Heart left ventricle (tissue), 16 donors: ENCODE results near the gene IFRD2. TPM values are rescaled to one million over a fixed set of nuclear protein-coding genes. Genes with fewer than 3 reads are reported as not detected.
"Not testable (repeated sequence)": the region's sequence is repeated elsewhere in the genome, so short reads cannot be mapped to it uniquely, and the experiment has no call there.

Source experiments
- ATAC-seq, 4 donors: fragments of 200-7000 bp; cut with Tn5 transposase; one replicate each; pipeline ENCODE4 v1.9.1; 2020 to 2022; ENCODE audit warnings: moderate library complexity in 4 of 4, mild to moderate bottlenecking in 3 of 4, moderate number of reproducible peaks in 1 of 4
- DNase-seq, 5 donors: peaks; one replicate each; pipeline ENCODE4 v3.0.0-alpha.2; 2020
- H3K27ac ChIP-seq, 12 donors: fragments of 200-600 bp; sonication (generic) in 4 of 12; one replicate each; pipeline versions ENCODE4 v1.5.0 to v1.8.0; 2016 to 2022; ENCODE audit warnings: mild to moderate bottlenecking in 2 of 12
- H3K27me3 ChIP-seq, 9 donors: fragments of 200-600 bp; sonication (generic) in 2 of 9; one replicate each; pipeline versions ENCODE4 v1.5.1 to v1.8.0; 2016 to 2022; ENCODE audit warnings: mild to moderate bottlenecking in 3 of 9
- H3K36me3 ChIP-seq, 9 donors: fragments of 200-600 bp; sonication (generic) in 2 of 9; one replicate each; pipeline versions ENCODE4 v1.5.0 to v1.8.0; 2018 to 2022; ENCODE audit warnings: mild to moderate bottlenecking in 2 of 9
- H3K4me1 ChIP-seq, 12 donors: fragments of 200-600 bp; sonication (generic) in 4 of 12; one replicate each; pipeline versions ENCODE4 v1.5.0 to v1.8.0; 2016 to 2022; ENCODE audit warnings: mild to moderate bottlenecking in 3 of 12
- H3K4me3 ChIP-seq, 12 donors: fragments of 200-600 bp; sonication (generic) in 4 of 12; one replicate each; pipeline versions ENCODE4 v1.5.0 to v1.8.0; 2017 to 2022; ENCODE audit warnings: mild to moderate bottlenecking in 9 of 12, moderate library complexity in 4 of 12
- H3K9me3 ChIP-seq, 12 donors: fragments of 200-600 bp; sonication (generic) in 4 of 12; one replicate each; pipeline versions ENCODE4 v1.5.0 to v1.8.0; 2016 to 2022; ENCODE audit warnings: mild to moderate bottlenecking in 1 of 12
- CTCF ChIP-seq, 12 donors: fragments of 200-600 bp; sonication (generic) in 4 of 12; IDR thresholded peaks; one replicate each; pipeline versions ENCODE4 v1.5.0 to v1.8.0; 2018 to 2022; ENCODE audit warnings: antibody characterized with exemption in 12 of 12, mild to moderate bottlenecking in 5 of 12
- POLR2A ChIP-seq, 2 donors: fragments of 450-650 bp; IDR thresholded peaks; one replicate each; pipeline ENCODE4 v1.6.1; 2017; ENCODE audit warnings: antibody characterized with exemption in 2 of 2, mild to moderate bottlenecking in 2 of 2, moderate library complexity in 2 of 2
- WGBS, 4 donors: extraction: QIAGEN DNeasy Blood & Tissue Kit in 2 of 4; methylation state at CpG; one replicate each; pipeline versions ENCODE4 v1.1.5 to v1.1.7; 2013 to 2018; 5-methylcytosine and 5-hydroxymethylcytosine counted together
- intact Hi-C, 10 donors: fragments of 100-400 bp; cut with DNase I; formaldehyde crosslinking; loops; one replicate each; pipeline versions ENCODE4 v1.11.1 to v1.14.2; 2022
- polyA plus RNA-seq, 2 donors: library from polyadenylated mRNA; stranded (reverse); fragments of 200-250 nt; gene quantifications; one replicate each; pipeline ENCODE4 v1.2.3, GENCODE V29; 2013
- total RNA-seq, 9 donors: library from RNA; depleted of rRNA in 2 of 9; stranded (reverse); fragments of >200 nt in 2 of 9; fragmentation: NEBNext Ultra II Directional in 3 of 9; extraction: Animal tissue kit (Norgen Biotek cat#: 25700) in 3 of 9; gene quantifications; one replicate each; pipeline versions ENCODE4 v1.1.0 to v1.2.4, GENCODE V29; 2016 to 2023
- donor health status: ischemic (EF 13 %, LVEDD 7.1; RV severe dilation, severe dysfunction).
- donor health status: healthy with polysubstance abuse.
- donor health status: DM: no; HTN: yes; CAD: no.
- donor health status: DM: no; HTN: no; CAD: no.
- donor health status: ischemic (EF 25% LVEDD 6.9; RV normal size, moderate dysfunction).
- donor health status: ischemic (EF 25% LVEDD 5.7; RV mildly dilated, moderate dysfunction).
- donor health status: healthy.
- donor health status: DM: yes; HTN: yes; CAD: no.
- donor health status: ischemic (EF 35%, LVEDD 5.7; RV mildly dilated, moderate dysfunction).
- donor health status: nonischemic (EF 11% LVEDD 7.7; RV severe dilation, severe dysfunction).
- donor health status: DM: yes; HTN: yes; CAD: no.
- donor health status: PGD.
- donor health status: ischemic (EF 29% LVEDD 5.4; RV normal size, mild dysfunction).
- donor health status: nonischemic (EF 23%, LVEDD 6.1; RV moderate dilation, normal function).

IFRD2 gene
- total and polyA plus RNA-seq, 11 donors = 47.5 to 106 (median 64.5) TPM

GRCh38 chr3:50272911-50273688 lies 19.1 kb downstream of the IFRD2 start:
- TF ChIP-seq POLR2A (IDR thresholded peaks at IDR 0.05) (no peak), CTCF (IDR thresholded peaks at IDR 0.05) (peak; percentile 96 to 99 (median 98))
- Histone ChIP-seq H3K9me3 (no peaks in the 10 kb centered on the region), H3K27ac (peak overlapping the region in 6 of 12 donors; percentile 9 to 51 (median 30)), H3K4me3 (peak overlapping the region in 11 of 12 donors; percentile 19 to 54 (median 39)), H3K27me3 (peaks cover 0 to 38% (median 6%) of the 10 kb centered on the region in 9 donors), H3K36me3 (no peaks in the 10 kb centered on the region), H3K4me1 (peaks cover 0 to 47% (median 26%) of the 10 kb centered on the region in 12 donors)
- intact Hi-C loops = loop anchor here (1.0 to 10.0 kb wide), 12 partner anchors 13 to 151 kb away; partner anchors contain the start of genes HYAL2 (in 2 of the 10) and TUSC2 (in 2 of the 10)
- DNase-seq = peak; percentile 83 to 94 (median 86)
- WGBS, 4 donors = 2 to 10% (median 8%) methylated on average over 30 to 61 of the region's 61 CpGs
- ATAC-seq = peak; percentile 39 to 77 (median 61)

GRCh38 chr3:50272538-50272910 lies 19.7 kb downstream of the IFRD2 start:
- Histone ChIP-seq H3K4me3 (peak overlapping the region in 2 of 12 donors; percentile 48 to 50), H3K27ac (peak overlapping the region in 1 of 12 donors; percentile 51), H3K4me1 (peaks cover 0 to 51% (median 27%) of the 10 kb centered on the region in 12 donors), H3K27me3 (peaks cover 0 to 40% (median 6%) of the 10 kb centered on the region in 9 donors)
- 66 to 75% (median 72%) methylated on average over 10 of the region's 10 CpGs for WGBS, 4 donors
- not testable (repeated sequence) for DNase-seq, H3K36me3 ChIP-seq, ATAC-seq, H3K9me3 ChIP-seq
- intact Hi-C loops = loop anchor here in 9 of 10 donors (2.0 to 10.0 kb wide), 8 partner anchors 42 to 150 kb away; partner anchors contain the start of genes HYAL2 (in 2 of the 9) and TUSC2 (in 2 of the 9)

- Histone ChIP-seq H3K27me3 (peaks cover 0 to 43% (median 6%) of the 10 kb centered on the region in 9 donors), H3K36me3 (no peaks in the 10 kb centered on the region), H3K4me1 (peaks cover 0 to 58% (median 33%) of the 10 kb centered on the region in 12 donors), H3K9me3 (no peaks in the 10 kb centered on the region), H3K27ac (peak overlapping the region in 1 of 12 donors; percentile 100), H3K4me3 (no peak overlapping the region)
- peak in 1 of 5 donors; percentile 24 for DNase-seq
- TF ChIP-seq POLR2A (IDR thresholded peaks at IDR 0.05) = no peak
- no peak for TF ChIP-seq CTCF (IDR thresholded peaks at IDR 0.05)
- intact Hi-C loops = loop anchor here (2.0 to 10.0 kb wide), 6 partner anchors 43 to 149 kb away; partner anchors contain the start of genes HYAL2 (in 2 of the 10) and TUSC2 (in 2 of the 10)
- no peak for ATAC-seq
- WGBS, 4 donors = 84 to 86% (median 86%) methylated on average over 10 of the region's 10 CpGs
Observed at GRCh38 chr3:50271314-50271936, 20.8 kb downstream of the IFRD2 start.

GRCh38 chr3:50270422-50271224 lies 21.6 kb downstream of the IFRD2 start:
- peaks cover 0 to 65% (median 41%) of the 10 kb centered on the region in 12 donors for H3K4me1 ChIP-seq
- no peak for ATAC-seq
- peak overlapping the region in 3 of 12 donors; percentile 1 to 71 (median 59) for H3K4me3 ChIP-seq
- 75 to 90% (median 87%) methylated on average over 17 to 19 of the region's 19 CpGs for WGBS, 4 donors
- peak in 1 of 5 donors; percentile 26 for DNase-seq
- H3K9me3 ChIP-seq = no peaks in the 10 kb centered on the region
- TF ChIP-seq CTCF (IDR thresholded peaks at IDR 0.05) = no peak
- TF ChIP-seq POLR2A (IDR thresholded peaks at IDR 0.05) = no peak
- H3K36me3 ChIP-seq = no peaks in the 10 kb centered on the region
- intact Hi-C loops = loop anchor here (2.0 to 10.0 kb wide), 6 partner anchors 42 to 148 kb away; partner anchors contain the start of genes HYAL2 (in 2 of the 10) and TUSC2 (in 2 of the 10)
- peak overlapping the region in 2 of 12 donors; percentile 95 to 100 for H3K27ac ChIP-seq
- peaks cover 0 to 35% (median 6%) of the 10 kb centered on the region in 9 donors for H3K27me3 ChIP-seq
